HG03039 (cell line): ENCODE measurements around the gene CARMIL1.
"Not testable (repeated sequence)": the region's sequence is repeated elsewhere in the genome, so short reads cannot be mapped to it uniquely, and the experiment has no call there.

Experiments used
- ATAC-seq: cut with Tn5 transposase; IDR thresholded peaks from one replicate; pipeline ENCODE4 v1.9.1; 2021; ENCODE audit warnings: mild to moderate bottlenecking, moderate library complexity; ENCODE audit not compliant: unreplicated experiment

CARMIL1 gene

DNA sequence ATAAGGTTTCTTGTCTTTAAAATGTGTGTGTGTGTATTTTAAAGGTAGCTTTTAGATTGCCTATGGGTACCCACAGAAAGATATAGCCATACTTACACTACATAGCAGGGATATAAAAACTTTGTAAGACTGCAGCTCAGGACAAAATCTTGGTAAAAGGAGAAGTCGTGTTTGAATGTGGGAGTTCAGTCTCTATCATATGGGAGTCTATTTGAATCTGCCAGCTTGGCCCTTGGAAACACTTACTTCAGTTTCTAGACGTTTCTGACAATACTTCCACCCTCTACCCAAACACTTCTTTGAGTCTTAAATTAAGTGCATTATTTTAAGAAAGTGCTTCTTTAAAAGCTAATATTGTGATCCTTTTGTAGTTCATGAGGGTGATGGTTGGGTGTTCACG, 155.7 kb downstream of the CARMIL1 start:
- no peak for ATAC-seq

- ATAC-seq, result no peak
These were observed 156.3 kb downstream of the CARMIL1 start for GRCh38 chr6:25435416-25435985.

DNA sequence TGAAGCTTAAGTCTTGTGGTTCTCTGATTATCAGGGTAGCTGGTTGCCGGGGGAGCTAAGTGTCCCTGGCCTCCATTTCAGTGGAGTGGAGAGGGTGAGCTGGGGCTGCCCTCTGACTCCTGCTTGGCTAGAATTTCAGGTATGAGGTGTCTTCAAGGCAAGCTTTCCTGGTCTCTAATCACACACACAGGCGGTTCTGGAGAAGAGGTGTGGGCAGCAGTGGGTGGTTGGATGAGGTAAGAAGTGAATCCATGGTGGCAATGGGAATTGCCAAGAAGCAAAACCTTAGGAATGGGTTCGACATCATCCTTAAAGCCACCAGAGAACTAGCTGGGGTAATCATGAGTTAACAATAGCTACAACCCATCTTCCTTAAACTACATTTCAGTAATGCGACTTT, 157.6 kb downstream of the CARMIL1 start:
- no peak for ATAC-seq

- ATAC-seq, result no peak
These were observed 160.2 kb downstream of the CARMIL1 start for GRCh38 chr6:25439368-25439767.

- no peak for ATAC-seq
These were observed 162.6 kb downstream of the CARMIL1 start for GRCh38 chr6:25441663-25442270.

GRCh38 chr6:25442898-25443297, 163.7 kb downstream of the CARMIL1 start:
- no peak for ATAC-seq

DNA sequence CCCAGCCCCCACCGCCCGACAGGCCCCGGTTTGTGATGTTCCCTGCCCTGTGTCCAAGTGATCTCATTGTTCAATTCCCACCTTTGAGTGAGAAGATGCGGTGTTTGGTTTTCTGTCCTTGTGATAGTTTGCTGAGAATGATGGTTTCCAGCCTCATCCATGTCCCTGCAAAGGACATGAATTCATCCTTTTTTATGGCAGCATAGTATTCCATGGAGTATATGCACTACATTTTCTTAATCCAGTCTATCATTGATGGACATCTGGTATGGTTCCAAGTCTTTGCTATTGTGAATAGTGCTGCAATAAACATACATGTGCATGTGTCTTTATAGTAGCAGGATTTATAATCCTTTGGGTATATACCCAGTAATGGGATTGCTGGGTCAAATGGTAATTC, 165.3 kb downstream of the CARMIL1 start:
- not testable (repeated sequence) for ATAC-seq

- no peak for ATAC-seq
These were observed 167.8 kb downstream of the CARMIL1 start for GRCh38 chr6:25446830-25447569.

GRCh38 chr6:25447570-25447929, 168.4 kb downstream of the CARMIL1 start:
- no peak for ATAC-seq

DNA sequence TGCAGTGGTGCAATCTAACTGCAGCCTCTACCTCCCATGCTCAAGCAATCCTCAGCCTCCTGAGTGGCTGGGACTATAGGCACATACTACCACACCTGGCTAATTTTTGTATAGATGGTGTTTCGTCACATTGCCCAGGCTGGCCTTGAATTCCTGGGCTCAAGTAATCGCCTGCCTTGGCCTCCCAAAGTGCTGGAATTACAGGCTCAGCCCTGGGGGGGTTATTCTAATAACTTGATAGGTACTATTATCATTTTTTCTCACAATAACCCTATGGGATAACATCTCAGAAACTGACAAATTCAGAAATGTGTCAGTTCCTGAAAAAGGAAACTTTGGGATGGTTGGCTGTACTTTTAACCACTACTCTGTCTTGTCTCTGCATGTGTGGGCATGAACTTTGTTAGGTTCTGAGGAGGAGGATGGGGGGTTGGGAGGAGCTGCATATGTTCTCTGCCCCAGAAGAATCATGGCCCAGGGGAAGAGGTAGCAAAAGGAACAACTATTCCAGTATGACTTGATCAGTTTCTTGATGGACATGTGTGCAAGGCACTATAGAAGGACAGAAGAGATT, 169.9 kb downstream of the CARMIL1 start:
- no peak for ATAC-seq

GRCh38 chr6:25449774-25450173, 170.6 kb downstream of the CARMIL1 start:
- no peak for ATAC-seq

DNA sequence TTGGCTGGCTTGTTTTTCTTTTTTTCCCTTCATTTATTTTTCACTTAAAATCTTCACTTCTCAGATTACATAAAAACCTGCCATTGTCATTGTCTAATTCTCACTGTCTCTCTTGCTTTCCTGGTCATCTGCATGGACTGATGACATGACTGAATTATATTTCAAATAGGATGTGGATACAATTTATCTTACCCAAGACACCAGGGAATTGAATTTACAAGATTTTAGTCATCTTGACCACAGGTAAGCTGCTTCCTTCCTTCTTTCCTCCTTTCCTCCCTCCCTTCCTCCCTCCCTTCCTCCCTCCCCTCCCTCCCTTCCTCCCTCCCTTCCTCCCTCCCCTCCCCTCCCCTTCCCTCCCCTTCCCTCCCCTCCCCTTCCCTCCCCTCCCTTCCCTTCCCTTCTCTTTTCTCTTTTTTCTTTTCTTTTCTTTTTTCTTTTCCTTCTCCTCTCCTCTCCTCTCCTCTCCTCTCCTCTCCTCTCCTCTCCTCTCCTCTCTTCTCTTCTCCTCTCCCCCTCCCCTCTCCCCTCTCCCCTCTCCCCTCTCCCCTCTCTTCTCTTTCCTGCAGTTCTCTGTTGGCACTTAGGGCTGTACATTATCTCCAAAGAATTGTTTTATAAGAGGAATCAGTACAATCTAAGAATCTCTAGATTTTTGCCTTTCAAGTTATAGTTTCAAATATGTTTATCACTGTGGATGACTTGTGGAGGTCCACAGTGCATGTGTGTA, 171.5 kb downstream of the CARMIL1 start:
- ATAC-seq, result no peak

- no peak for ATAC-seq
These were observed 172.9 kb downstream of the CARMIL1 start for GRCh38 chr6:25452031-25452430.

- ATAC-seq, result no peak
These were observed 174.1 kb downstream of the CARMIL1 start for GRCh38 chr6:25453288-25453687.

- ATAC-seq, result no peak
These were observed 175.0 kb downstream of the CARMIL1 start for GRCh38 chr6:25454136-25454535.

DNA sequence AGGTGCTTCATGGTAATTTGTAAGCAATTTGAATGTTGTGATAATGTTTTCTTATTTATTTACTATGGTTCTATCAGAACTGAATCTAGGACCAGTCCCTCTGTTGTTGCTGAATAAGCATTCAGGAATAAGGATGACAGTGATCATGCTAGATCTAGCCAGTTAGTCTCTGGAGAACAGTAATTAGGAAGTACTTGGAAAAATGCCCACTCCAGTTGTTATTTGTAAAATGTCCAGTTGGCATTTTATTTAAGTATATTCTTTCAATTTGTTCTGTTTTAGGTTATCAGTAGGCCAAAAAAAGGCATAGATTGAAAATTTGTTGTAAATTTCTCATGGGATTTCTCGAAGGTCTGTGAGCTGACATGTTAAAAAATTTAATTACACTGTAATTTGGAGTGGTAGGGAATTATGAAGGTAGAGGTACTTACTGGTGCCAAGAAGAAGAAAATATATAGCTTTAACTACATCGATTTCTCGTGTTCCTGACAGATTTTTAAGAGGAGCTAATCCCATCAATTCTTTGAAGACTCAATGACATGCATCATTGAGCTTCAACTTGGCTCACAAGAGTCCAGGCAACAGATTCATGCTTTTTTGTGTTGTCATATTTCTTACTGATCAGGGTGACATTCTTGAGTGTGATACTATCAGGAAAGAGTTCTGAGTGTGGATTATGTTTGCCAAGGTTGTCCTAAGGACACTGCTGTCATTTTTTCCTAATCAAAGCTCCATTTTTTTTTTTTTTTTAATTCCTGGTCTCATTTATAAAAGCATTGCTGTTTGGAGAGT, 177.3 kb downstream of the CARMIL1 start:
- no peak for ATAC-seq

DNA sequence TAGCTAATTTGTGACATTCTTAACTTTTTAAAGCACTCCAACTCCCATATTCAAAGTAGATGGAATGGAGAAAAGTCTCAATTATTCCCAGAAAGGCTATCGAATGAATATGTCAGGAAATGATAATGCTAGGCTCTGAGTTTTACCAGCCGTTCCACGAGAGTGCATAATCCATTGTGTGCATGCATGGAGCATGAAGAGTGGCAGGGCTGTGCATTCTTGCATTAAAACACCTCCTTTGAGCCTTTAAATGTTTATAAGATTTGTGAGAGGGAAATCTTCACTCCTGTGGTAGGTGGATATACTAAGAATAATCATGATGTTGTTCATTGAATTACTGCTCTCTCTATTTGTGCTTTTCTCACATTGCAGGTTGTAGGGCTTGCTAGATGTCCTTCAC, 178.3 kb downstream of the CARMIL1 start:
- ATAC-seq, result no peak

DNA sequence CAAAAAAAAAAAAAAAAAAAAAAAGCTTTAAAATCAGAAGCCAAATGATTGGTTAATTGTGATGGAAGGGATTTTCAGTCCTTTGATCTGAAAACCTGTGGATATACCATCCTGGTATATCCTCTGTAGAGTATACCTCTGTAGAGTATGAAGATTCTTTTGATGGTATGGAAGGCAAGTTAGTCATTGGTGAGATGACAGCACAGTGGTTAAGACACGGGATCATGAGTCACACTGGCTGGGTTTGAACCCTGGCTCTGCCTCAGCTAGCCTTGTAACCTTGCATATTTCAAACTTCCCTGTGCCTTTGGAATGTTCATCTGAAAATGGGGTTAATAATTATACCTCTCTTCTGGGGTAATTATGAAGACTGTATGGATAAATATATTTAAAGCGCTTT, 179.3 kb downstream of the CARMIL1 start:
- no peak for ATAC-seq

DNA sequence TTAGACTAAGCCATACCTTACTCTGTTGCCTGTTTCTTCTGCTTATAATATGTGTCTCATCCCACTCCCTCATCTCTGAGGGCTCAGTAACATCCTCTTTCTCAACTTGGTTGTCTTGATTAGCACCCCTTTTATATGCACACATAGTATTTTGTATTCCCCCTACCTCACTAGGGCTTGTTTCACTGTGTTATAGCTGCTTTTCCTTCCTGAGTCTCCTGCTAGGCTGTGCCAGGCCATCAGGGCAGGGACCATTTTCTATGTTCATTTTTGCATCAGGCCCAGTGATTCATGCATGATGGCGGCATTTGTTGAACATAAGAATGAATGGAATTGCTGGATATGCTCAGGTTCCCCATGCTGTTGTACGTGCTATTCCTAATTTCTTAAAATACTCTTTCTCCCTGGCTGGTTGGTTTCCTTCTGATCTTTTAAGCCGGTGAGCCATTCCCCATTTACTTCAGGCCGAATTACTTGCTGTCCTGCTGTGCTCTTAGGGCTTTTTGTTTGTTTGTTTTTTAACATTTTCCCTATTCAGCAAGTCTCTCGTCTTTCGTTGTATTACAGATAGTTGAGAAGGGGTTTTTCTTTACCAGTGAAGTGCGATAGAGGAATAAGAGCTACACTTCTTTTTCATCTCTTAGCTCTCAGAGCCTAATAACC, 183.2 kb downstream of the CARMIL1 start:
- no peak for ATAC-seq

DNA sequence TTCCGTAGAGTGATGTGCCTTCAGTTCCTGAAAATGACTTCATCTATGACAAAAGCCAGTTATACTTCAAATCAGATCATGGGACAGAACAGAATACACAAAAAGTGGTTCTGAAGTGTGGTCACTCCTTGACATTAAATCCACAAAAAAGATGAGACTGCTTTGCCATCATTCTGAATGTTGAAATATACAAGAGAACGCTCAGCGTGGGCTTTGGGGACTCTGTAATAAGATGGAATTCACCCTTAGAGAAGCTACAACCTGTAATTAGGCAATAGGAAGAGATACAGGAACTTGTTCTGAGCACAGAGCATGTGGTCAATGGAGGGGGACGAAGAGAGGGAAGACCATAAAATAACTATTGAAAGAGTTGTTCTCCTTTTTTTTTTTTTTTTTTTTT, 184.3 kb downstream of the CARMIL1 start:
- no peak for ATAC-seq
